GM21447 (cell line): Measurements from ENCODE around the gene BPIFB4.
"Not testable (repeated sequence)": the region's sequence is repeated elsewhere in the genome, so short reads cannot be mapped to it uniquely, and the experiment has no call there.

Experiments
- ATAC-seq: cut with Tn5 transposase; IDR thresholded peaks from one replicate; pipeline ENCODE4 v1.9.1; 2021; ENCODE audit not compliant: unreplicated experiment

The BPIFB4 gene

DNA sequence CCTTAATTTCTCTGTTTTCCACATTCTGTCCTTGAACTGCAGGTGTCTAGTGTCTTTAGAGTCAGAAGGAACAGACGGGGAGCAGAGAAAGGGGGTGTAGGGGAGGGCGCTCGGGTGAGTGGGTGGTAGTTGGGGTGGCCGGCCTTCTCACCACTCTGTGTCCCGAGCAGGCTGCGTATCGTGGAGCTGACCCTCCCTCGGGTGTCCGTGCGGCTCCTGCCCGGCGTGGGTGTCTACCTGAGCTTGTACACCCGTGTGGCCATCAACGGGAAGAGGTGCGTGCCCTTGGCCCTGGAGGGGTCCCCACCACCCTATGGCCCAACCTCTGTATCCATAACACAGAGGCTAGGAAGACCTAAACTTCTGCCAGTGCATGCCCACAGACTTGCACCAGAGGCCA is 5.3 kb downstream of the BPIFB4 start:
- no peak for ATAC-seq

- ATAC-seq, result no peak
These were observed 6.7 kb downstream of the BPIFB4 start for GRCh38 chr20:33086052-33086722.

DNA sequence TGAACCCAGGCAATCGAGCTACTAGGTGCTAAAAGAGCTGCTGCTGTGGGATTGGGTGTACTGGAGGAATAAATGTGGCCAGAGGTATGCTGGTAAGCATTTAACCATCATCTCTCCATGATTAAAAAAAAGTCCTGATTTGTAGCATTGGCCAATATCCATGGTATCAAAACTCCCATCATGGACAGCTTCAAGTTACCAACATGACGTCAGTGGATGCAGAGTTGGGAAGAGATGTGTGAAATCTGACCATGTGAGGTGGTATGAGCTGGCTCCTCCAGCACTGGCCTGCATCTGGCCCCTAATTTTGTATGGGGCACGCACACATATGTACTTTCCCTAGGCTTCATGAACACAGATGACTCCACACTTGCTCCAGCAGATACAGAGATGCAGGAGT is 11.7 kb downstream of the BPIFB4 start:
- ATAC-seq, result no peak

- ATAC-seq, result no peak
These were observed 12.2 kb downstream of the BPIFB4 start for GRCh38 chr20:33091693-33092092.

DNA sequence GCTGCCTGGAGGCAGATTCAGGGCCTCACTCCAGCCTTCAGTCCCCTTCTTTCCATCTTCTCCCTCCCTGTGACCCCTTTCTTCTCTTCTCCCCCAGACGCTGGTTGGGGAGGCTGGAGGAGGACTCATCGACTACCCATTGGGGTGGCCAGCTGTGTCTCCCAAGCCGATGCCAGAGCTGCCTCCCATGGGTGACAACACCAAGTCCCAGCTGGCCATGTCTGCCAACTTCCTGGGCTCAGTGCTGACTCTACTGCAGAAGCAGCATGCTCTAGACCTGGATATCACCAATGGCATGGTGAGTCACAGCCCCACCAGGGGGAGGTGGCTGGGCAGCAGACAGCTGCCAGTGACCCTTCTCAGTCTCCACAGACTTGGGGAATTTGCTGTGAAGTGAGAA is 12.9 kb downstream of the BPIFB4 start:
- no peak for ATAC-seq

DNA sequence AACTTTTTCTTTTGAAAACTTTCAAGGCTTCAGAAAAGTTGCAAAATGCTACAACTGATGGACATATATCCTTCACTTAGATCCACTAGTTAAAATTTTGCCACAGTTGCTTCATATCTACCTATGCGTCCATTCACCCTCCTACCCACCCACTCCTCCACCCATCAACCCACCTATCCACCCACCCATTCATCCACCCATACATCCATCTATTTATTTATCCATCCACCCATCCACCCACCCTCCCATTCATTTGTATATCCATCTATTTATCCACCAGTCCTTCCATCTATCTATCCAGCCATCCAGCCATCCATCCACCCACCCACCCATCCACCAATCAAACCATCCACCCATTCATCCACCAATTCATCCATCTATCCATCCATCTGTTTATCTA is 13.6 kb downstream of the BPIFB4 start:
- ATAC-seq, result no peak

DNA sequence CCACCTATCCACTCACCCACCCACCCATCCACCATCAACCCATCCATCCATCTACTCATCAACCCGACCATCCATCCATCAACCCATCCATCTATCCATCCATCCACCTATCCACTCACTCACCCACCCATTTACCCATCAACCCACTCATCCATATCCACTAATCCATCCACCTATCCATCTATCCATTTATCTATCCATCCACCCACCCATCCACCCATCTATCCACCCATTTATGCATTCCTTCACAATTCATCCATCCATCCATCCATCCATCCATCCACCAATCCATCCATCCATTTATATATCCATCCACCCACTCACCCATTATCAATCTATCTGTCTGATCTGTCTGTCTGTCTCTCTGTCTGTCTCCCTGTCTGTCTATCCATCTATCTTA is 14.1 kb downstream of the BPIFB4 start:
- no peak for ATAC-seq

GRCh38 chr20:33095249-33095648 is 15.8 kb downstream of the BPIFB4 start:
- no peak for ATAC-seq

DNA sequence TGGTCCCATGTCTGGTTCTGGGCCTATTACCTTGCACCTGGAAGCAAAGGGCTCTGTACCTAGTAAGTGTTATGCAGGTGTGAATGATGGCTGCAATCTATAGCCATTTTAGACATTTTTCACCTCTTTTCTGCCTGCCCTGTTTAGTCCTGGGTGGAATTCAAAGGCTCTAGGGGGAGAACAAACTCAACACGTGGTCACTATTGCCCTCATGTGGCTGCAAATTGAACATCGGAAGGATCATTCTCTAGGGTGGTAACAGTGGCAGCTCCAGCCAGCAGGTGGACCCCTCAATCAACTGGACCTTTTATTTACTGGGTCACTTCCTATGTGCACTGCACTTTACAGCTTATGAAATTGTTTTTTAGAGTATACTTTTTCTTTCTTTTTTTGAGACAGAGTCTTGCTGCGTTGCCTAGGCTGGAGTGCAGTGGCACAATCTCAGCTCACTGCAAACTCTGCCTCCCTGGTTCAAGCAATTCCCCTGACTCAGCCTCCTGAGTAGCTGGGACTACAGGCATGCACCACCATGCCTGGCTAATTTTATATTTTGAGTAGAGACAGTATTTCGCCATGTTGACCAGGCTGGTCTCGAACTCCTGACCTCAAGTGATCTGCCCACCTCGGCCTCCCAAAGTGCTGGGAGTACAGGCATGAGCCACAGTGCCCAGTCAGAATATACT is 16.6 kb downstream of the BPIFB4 start:
- not testable (repeated sequence) for ATAC-seq

DNA sequence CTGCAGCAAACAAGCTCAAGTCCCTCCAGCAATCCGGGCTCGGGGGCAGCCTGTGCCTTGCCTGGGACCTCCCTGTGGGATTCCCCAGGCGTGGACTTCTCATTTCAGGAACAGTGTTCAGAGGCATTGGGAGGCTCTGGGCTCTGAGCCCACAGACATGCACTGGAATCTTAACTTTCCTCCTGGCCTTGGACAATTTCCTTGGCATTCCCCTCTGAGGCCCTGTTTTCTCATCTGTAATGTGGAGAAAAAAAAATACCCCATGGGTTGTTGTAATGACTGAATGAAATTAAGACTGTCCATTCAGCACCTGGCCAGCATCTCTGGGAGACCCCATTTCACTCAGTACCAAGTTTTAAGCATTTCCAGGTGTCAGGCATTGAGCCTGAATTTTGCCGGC is 17.6 kb downstream of the BPIFB4 start:
- no peak for ATAC-seq

DNA sequence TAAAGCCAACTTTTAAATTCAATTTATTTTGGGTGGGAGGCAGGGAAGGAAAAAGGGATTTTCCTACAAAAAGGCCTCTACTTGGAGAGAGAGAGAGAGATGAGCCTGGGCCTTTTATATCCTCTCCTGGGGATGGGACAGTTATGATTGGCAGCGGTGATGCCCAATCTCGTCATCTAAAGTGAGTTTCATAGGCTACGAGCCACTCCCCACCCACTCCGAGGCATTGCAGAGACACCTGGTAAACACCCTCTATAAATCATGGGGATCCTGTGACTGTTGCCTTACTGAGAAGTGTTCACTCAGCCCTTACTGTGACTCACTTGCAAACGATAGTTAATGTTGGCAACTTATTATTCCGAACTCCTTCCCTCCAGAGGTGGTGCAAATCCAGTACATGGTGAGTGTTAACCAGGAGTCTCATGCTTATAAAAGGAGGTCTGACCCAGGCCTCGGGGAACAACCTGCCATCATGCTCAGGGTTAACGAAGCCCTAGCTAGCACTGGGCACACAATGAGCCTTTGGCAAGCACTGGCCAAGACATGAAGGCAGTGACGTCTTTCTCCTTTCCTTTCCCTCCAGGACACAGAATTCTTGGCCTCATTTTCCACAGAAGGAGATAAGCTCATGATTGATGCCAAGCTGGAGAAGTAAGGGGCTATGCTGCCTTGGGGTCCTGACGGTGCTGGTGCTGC is 20.5 kb downstream of the BPIFB4 start:
- no peak for ATAC-seq

- ATAC-seq, result no peak
These were observed 24.1 kb downstream of the BPIFB4 start for GRCh38 chr20:33103556-33103955.

DNA sequence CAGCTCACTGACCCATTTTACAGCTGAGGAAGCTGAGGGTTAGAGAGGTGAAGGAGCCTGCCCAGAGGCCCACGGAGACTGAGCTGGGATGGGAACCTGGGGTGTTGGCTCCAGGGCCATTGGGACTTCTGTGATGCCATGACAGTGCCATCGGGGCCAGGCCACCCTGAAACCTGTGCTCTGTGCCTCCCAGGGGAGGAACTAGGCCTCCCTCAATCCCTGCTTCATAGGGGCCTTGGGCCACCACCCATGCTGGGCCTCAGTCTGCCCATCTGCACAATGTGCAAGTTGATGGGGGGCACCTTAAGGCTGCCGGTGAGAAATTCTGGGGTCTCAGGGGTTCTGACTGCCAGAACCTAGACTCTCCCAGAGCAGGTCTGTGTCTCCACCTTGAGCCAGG is 24.9 kb downstream of the BPIFB4 start:
- no peak for ATAC-seq

DNA sequence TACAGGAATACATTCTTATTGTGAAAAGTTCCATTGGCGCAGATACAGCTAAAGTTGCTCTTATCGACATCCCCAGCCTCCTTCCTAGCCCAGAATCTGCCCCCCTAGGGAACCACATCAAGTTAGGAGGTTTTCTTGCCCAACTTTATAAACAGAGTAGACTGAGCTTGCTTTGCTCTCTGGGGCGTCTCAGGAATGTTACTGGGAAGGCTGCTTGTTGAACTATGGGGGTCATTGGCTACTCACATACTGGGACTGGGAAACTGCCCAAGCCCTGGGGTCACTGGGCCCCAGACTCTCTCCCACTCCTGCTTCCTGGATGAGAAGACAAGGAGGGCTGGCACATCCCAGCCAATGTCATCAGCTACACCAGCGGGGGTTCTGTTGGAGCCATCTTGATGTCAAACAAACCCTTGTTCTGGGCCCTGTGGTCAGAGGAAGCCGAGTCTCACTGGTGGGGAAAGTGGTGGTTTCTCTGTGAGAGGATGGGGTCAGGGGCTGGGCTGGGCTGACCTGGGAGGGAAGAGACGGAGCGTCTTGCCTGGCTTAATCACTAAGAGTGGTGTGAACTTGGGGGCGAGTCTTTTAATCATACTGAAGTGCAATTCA is 26.0 kb downstream of the BPIFB4 start:
- ATAC-seq, result no peak

DNA sequence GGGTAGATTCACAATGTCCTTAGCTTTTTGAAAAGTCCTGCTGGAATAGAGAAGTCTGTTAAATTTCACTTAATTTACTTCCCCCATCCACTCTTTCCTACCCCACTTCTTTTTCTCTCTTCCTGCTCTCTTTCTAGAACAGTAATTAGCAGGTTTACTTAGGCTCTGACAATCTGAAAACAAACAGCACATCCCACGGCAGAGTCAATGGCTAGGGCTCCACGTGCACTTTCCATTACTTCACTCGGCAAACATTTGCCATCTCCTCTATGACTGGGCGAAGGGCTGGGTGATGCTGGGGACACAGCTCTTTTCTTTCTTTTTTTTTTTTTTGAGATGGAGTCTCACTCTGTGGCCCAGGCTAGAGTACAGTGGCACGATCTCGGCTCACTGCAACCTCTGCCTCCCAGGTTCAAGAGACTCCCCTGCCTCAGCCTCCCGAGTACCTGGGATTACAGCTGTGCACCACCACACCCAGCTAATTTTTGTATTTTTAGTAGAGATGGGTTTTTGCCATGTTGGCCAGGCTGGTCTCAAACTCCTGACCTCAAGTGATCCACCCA is 26.7 kb downstream of the BPIFB4 start:
- ATAC-seq, result not testable (repeated sequence)

DNA sequence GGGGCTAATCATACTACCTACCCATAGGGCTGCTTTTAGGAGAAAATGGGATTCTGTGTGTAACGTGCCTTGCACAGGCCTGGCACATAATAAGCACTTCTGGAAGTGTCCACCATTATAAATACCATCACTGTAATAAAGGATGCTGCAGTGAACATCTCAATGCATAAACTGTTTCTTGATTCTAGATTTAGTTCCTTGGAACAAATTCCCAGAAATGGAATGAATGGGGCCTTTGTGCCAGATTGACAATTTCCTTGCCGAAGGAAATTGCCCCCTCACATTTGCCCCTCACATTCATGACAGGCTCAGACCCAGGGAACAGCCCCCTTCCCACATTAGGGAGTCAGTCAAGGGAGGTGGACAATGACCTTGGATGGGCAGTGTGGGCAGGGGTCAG is 29.2 kb downstream of the BPIFB4 start:
- ATAC-seq, result no peak

- no peak for ATAC-seq
These were observed 30.8 kb downstream of the BPIFB4 start for GRCh38 chr20:33110147-33110825.

GRCh38 chr20:33111306-33111705 is 31.9 kb downstream of the BPIFB4 start:
- no peak for ATAC-seq

- no peak for ATAC-seq
These were observed 33.3 kb downstream of the BPIFB4 start for GRCh38 chr20:33112547-33113386.

DNA sequence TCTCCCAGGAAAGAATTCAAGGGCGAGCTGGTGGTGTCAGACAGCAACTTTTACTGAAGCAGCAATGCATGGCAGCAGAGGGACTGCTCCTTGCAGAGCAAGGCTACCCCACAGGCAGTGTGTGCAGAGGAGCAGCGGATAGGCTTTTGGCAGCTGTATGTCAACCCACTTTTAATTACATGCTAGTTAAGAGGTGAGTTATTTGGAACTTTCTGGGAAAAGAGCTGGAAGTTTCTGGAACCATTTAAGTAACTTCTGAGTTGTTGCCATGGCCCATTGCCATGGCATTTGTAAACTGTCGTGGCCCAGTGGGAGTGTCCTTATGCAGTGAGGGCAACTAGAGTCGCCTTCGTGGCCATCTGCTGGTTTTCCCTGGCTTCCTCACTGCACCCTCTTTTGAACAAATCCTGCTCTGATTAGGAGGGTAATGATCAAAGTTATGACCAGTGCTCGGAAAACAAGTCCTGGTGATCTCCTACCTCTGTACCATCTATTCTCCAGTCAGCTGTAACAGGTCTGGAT is 34.0 kb downstream of the BPIFB4 start:
- ATAC-seq, result no peak
